HL-60 (cell line): ENCODE data around the gene GALNT7.
A peak's percentile ranks its signal among the peaks of the same experiment; 100 is the strongest.

Experiments
- DNase-seq, 2 experiments: peaks; one replicate each; pipeline ENCODE4 v3.0.0-alpha.2; 2010 to 2020; ENCODE audit warnings: low read depth in 1 of 2, low spot score in 1 of 2
- H3K27ac ChIP-seq: fragments of 250-450 bp; sonication (Bioruptor Pico); replicated peaks from 2 replicates; pipeline ENCODE4 v1.5.1; 2020; ENCODE audit warnings: mild to moderate bottlenecking, moderate library complexity
- H3K27me3 ChIP-seq: fragments of 250-450 bp; sonication (Bioruptor Pico); 2 replicates; pipeline ENCODE4 v1.5.1; 2021; ENCODE audit warnings: mild to moderate bottlenecking, moderate library complexity; ENCODE audit not compliant: insufficient read depth, poor library complexity, severe bottlenecking
- H3K4me3 ChIP-seq: replicated peaks from 2 replicates; pipeline ENCODE4 v1.5.1; 2011; ENCODE audit warnings: mild to moderate bottlenecking, control low read depth, low read length; ENCODE audit not compliant: insufficient read depth
- CTCF ChIP-seq: IDR thresholded peaks from one replicate; pipeline ENCODE4 v1.5.1; 2011; ENCODE audit warnings: low read length, control low read depth, inconsistent platforms; ENCODE audit not compliant: insufficient read depth
- GABPA ChIP-seq: IDR thresholded peaks from 2 replicates; pipeline ENCODE4 v1.6.1; 2012; ENCODE audit warnings: low read depth
- POLR2AphosphoS5 ChIP-seq: IDR thresholded peaks from 2 replicates; pipeline ENCODE4 v1.6.1; 2012; ENCODE audit warnings: low read depth
- REST ChIP-seq: IDR thresholded peaks from 2 replicates; pipeline ENCODE4 v1.6.1; 2012; ENCODE audit warnings: low read depth; ENCODE audit not compliant: insufficient replicate concordance
- SPI1 ChIP-seq: IDR thresholded peaks from 2 replicates; pipeline ENCODE4 v1.6.1; 2012; ENCODE audit warnings: low read depth, mild to moderate bottlenecking, borderline replicate concordance

The GALNT7 gene

GRCh38 chr4:173328236-173328901 lies 159.8 kb downstream of the GALNT7 start:
- H3K4me3 ChIP-seq: no peak overlapping the region
- DNase-seq: no peak
- no peak overlapping the region for H3K27ac ChIP-seq
- H3K27me3 ChIP-seq: no peaks in the 10 kb centered on the region
- TF ChIP-seq POLR2AphosphoS5 (no peak), SPI1 (no peak), GABPA (no peak), CTCF (no peak), REST (no peak)

GRCh38 chr4:173330590-173330989 lies 162.0 kb downstream of the GALNT7 start:
- Histone ChIP-seq H3K27ac (peak overlapping the region; percentile 9), H3K4me3 (no peak overlapping the region), H3K27me3 (no peaks in the 10 kb centered on the region)
- DNase-seq: no peak
- TF ChIP-seq CTCF: no peak
- TF ChIP-seq POLR2AphosphoS5: no peak
- TF ChIP-seq REST: no peak
- TF ChIP-seq GABPA: no peak
- TF ChIP-seq SPI1: no peak

- TF ChIP-seq SPI1: no peak
- TF ChIP-seq REST: no peak
- TF ChIP-seq GABPA: no peak
- no peak for TF ChIP-seq POLR2AphosphoS5
- no peak for TF ChIP-seq CTCF
- peak overlapping the region; percentile 80 for H3K4me3 ChIP-seq
- H3K27ac ChIP-seq: peak overlapping the region; percentile 99
- peak; percentile 59 to 61 for DNase-seq
- H3K27me3 ChIP-seq: no peaks in the 10 kb centered on the region
Observed at GRCh38 chr4:173332021-173332487, 163.4 kb downstream of the GALNT7 start.
